Neutrophil (primary cell): ENCODE results near the gene ECM2.

Experiments used
- H3K27ac ChIP-seq: fragments of 200-600 bp; sonication (generic); 2 replicates; pipeline ENCODE4 v1.5.1; 2016; ENCODE audit warnings: mild to moderate bottlenecking, moderate library complexity
- H3K27me3 ChIP-seq: fragments of 200-600 bp; sonication (generic); 2 replicates; pipeline ENCODE4 v1.6.0; 2016; ENCODE audit warnings: mild to moderate bottlenecking
- H3K36me3 ChIP-seq: fragments of 200-600 bp; sonication (generic); 2 replicates; pipeline ENCODE4 v1.5.1; 2017
- H3K4me1 ChIP-seq, 2 experiments: fragments of 200-600 bp in 1 of 2; sonication (generic) in 1 of 2; 1 replicate in 1 of 2; 2 replicates in 1 of 2; pipeline versions ENCODE4 v1.5.1 to v1.6.1; 2013 to 2016; ENCODE audit warnings: low read depth in 1 of 2, low read length in 1 of 2, mild to moderate bottlenecking in 1 of 2, moderate library complexity in 1 of 2; ENCODE audit not compliant: control insufficient read depth in 1 of 2, insufficient read depth in 1 of 2
- H3K4me3 ChIP-seq, 2 experiments: fragments of 200-600 bp in 1 of 2; sonication (generic) in 1 of 2; 1 replicate in 1 of 2; 2 replicates in 1 of 2; pipeline ENCODE4 v1.5.1; 2013 to 2016; ENCODE audit warnings: low read depth in 1 of 2, low read length in 1 of 2, mild to moderate bottlenecking in 1 of 2, moderate library complexity in 1 of 2
- H3K9me3 ChIP-seq: fragments of 200-600 bp; sonication (generic); 2 replicates; pipeline ENCODE4 v1.5.1; 2016
- TF ChIP-seq, protein P1 (sequence below): fragments of 200-600 bp; sonication (generic); IDR thresholded peaks from 2 replicates; pipeline ENCODE4 v1.5.1; 2016; ENCODE audit warnings: antibody characterized with exemption

The ECM2 gene

DNA sequence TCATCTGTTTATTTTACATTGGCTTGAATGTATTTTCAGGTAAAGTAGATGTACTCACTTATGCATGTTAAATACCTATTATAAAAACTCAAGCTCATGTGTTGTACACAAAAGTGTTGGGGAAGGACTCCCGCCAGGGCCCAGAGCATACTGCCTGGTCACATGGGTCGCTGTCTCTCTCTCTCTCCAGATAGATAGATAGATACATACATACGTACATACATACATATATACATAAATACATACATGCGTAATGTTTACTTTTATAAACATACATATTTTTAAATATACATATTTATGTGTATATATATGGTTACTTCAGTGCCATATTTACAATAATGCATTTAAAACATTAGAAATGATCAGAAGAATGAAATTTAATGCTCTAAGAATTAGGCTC lies 78.2 kb downstream of the ECM2 start:
- Histone ChIP-seq H3K4me1 (no peaks in the 10 kb centered on the region), H3K36me3 (no peaks in the 10 kb centered on the region), H3K4me3 (no peak overlapping the region), H3K27me3 (no peaks in the 10 kb centered on the region), H3K27ac (no peak overlapping the region), H3K9me3 (no peaks in the 10 kb centered on the region)
- TF ChIP-seq, protein P1, sequence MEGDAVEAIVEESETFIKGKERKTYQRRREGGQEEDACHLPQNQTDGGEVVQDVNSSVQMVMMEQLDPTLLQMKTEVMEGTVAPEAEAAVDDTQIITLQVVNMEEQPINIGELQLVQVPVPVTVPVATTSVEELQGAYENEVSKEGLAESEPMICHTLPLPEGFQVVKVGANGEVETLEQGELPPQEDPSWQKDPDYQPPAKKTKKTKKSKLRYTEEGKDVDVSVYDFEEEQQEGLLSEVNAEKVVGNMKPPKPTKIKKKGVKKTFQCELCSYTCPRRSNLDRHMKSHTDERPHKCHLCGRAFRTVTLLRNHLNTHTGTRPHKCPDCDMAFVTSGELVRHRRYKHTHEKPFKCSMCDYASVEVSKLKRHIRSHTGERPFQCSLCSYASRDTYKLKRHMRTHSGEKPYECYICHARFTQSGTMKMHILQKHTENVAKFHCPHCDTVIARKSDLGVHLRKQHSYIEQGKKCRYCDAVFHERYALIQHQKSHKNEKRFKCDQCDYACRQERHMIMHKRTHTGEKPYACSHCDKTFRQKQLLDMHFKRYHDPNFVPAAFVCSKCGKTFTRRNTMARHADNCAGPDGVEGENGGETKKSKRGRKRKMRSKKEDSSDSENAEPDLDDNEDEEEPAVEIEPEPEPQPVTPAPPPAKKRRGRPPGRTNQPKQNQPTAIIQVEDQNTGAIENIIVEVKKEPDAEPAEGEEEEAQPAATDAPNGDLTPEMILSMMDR, result no peak

DNA sequence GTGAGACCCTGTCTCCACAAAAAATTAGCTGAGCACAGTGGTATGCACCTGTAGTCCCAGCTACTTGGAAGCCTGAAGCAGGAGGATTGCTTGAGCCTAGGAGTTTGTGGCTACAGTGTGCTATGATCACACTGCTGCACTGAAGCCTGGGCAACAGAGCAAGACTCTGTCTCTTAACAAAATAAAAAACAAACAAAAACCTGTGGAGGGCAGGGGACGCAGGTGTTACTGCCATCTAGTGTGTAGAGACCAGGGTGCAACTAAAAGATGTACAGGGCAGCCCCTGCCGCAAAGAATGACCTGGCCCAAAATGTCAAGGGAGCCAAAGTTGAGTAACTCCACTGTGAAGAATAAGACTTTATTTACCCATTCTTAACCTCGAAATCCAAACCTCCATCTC lies 80.6 kb downstream of the ECM2 start:
- H3K9me3 ChIP-seq, result no peaks in the 10 kb centered on the region
- H3K27ac ChIP-seq, result no peak overlapping the region
- TF ChIP-seq, protein P1, result no peak
- no peaks in the 10 kb centered on the region for H3K36me3 ChIP-seq
- no peaks in the 10 kb centered on the region for H3K27me3 ChIP-seq
- H3K4me3 ChIP-seq, result no peak overlapping the region
- H3K4me1 ChIP-seq, result no peaks in the 10 kb centered on the region

DNA sequence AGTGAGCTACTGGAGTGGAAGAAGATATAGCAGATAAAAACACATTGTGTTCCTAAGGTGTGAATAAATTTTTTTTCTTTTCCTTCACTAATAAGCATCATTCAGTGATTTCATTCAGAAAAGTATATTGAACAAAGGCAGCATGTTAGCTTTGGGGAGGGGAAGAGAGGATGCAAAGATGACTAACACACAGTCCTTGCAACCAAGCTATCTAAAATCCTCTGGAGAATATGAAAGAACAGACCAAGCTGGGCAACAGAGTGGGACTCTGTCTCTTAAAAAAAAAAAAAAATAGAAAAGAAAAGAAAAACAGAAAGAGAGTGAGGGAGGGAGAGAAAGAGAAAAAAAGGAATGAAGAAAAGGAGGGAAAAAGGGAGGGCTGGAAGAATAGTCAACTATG lies 89.3 kb downstream of the ECM2 start:
- no peaks in the 10 kb centered on the region for H3K4me1 ChIP-seq
- no peaks in the 10 kb centered on the region for H3K36me3 ChIP-seq
- H3K27me3 ChIP-seq, result no peaks in the 10 kb centered on the region
- no peak overlapping the region for H3K27ac ChIP-seq
- no peaks in the 10 kb centered on the region for H3K9me3 ChIP-seq
- no peak overlapping the region for H3K4me3 ChIP-seq
- TF ChIP-seq, protein P1, result no peak
